ENCODE data around the gene PVR.
A peak's percentile ranks its signal among the peaks of the same experiment; 100 is the strongest.

DNA sequence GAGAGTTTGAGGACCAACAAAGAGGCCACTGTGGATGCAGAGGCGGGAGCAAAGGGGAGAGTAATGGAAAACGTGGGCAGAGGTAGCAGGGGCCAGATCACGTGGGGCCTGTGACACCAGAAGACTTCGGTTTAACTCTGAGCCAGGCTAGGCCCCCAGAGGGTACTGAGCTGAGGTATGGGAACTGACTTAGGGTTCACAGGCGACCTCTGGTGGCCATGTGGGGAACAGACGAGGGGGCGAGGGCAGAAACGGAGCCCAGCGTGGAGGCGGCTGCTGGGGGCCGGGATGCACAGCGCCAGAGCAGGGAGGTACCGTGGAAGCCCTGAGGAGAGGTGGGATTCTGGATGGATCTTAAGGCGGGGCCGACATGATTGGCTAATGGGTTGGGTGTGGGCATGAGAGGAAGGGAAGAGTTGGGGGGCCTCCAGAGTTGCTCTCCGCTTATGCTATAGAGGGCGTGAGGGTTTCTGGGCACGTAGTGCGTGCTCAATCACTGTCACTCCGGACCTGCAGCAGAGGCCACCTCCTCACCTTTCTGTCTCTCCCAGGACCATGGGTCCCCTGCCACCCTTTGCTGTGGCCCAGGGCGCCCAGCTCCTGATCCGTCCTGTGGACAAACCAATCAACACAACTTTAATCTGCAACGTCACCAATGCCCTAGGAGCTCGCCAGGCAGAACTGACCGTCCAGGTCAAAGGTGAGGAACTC is 13.7 kb downstream of the PVR start:
- TF ChIP-seq RAD21 (IDR thresholded peaks at IDR 0.05; ENCODE audit: insufficient read depth, low read depth, low read length) (peak; percentile 50), FOXM1 (IDR thresholded peaks at IDR 0.05; ENCODE audit: low read depth, low read length) (no peak), STAT1 (conservative IDR thresholded peaks at IDR 0.05) (no peak), MTA3 (IDR thresholded peaks at IDR 0.05; ENCODE audit: borderline replicate concordance, low read length) (no peak), RELA (IDR thresholded peaks at IDR 0.05; ENCODE audit: borderline replicate concordance, partially characterized antibody) (no peak)
- TF ChIP-seq, protein P1, sequence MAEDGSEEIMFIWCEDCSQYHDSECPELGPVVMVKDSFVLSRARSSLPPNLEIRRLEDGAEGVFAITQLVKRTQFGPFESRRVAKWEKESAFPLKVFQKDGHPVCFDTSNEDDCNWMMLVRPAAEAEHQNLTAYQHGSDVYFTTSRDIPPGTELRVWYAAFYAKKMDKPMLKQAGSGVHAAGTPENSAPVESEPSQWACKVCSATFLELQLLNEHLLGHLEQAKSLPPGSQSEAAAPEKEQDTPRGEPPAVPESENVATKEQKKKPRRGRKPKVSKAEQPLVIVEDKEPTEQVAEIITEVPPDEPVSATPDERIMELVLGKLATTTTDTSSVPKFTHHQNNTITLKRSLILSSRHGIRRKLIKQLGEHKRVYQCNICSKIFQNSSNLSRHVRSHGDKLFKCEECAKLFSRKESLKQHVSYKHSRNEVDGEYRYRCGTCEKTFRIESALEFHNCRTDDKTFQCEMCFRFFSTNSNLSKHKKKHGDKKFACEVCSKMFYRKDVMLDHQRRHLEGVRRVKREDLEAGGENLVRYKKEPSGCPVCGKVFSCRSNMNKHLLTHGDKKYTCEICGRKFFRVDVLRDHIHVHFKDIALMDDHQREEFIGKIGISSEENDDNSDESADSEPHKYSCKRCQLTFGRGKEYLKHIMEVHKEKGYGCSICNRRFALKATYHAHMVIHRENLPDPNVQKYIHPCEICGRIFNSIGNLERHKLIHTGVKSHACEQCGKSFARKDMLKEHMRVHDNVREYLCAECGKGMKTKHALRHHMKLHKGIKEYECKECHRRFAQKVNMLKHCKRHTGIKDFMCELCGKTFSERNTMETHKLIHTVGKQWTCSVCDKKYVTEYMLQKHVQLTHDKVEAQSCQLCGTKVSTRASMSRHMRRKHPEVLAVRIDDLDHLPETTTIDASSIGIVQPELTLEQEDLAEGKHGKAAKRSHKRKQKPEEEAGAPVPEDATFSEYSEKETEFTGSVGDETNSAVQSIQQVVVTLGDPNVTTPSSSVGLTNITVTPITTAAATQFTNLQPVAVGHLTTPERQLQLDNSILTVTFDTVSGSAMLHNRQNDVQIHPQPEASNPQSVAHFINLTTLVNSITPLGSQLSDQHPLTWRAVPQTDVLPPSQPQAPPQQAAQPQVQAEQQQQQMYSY (CRISPR knock-in tag; IDR thresholded peaks at IDR 0.05): no peak
